ENCODE data around the gene PPFIA2.

The PPFIA2 gene

GRCh38 chr12:81470923-81471322 is 288.2 kb downstream of the PPFIA2 start:
- Mint-ChIP-seq H3K27me3 (no peaks in the 10 kb centered on the region), H3K36me3 (ENCODE audit: low read depth) (no peaks in the 10 kb centered on the region), H3K4me1 (ENCODE audit: low read depth) (no peaks in the 10 kb centered on the region), H3K9me3 (no peaks in the 10 kb centered on the region), H3K27ac (no peak overlapping the region), H3K4me3 (no peak overlapping the region)
- no peak for DNase-seq

GRCh38 chr12:81468206-81468605 is 290.9 kb downstream of the PPFIA2 start:
- no peaks in the 10 kb centered on the region for H3K4me1 Mint-ChIP-seq (ENCODE audit: low read depth)
- no peaks in the 10 kb centered on the region for H3K27me3 Mint-ChIP-seq
- H3K9me3 Mint-ChIP-seq = no peaks in the 10 kb centered on the region
- H3K27ac Mint-ChIP-seq = no peak overlapping the region
- no peak overlapping the region for H3K4me3 Mint-ChIP-seq
- H3K36me3 Mint-ChIP-seq (ENCODE audit: low read depth) = no peaks in the 10 kb centered on the region
- DNase-seq = no peak

GRCh38 chr12:81465876-81466275 is 293.3 kb downstream of the PPFIA2 start:
- no peak overlapping the region for H3K4me3 Mint-ChIP-seq

GRCh38 chr12:81465191-81465590 is 294.0 kb downstream of the PPFIA2 start:
- Mint-ChIP-seq H3K27ac (no peak overlapping the region), H3K4me3 (no peak overlapping the region), H3K4me1 (ENCODE audit: low read depth) (no peaks in the 10 kb centered on the region), H3K36me3 (ENCODE audit: low read depth) (no peaks in the 10 kb centered on the region), H3K9me3 (no peaks in the 10 kb centered on the region), H3K27me3 (no peaks in the 10 kb centered on the region)
- no peak for DNase-seq

More at GRCh38 chr12:81465876-81466275, 293.3 kb downstream of the PPFIA2 start:
- Mint-ChIP-seq H3K4me1 (ENCODE audit: low read depth) (no peaks in the 10 kb centered on the region), H3K9me3 (no peaks in the 10 kb centered on the region), H3K27ac (no peak overlapping the region), H3K36me3 (ENCODE audit: low read depth) (no peaks in the 10 kb centered on the region), H3K27me3 (no peaks in the 10 kb centered on the region)
- DNase-seq = no peak

- H3K36me3 Mint-ChIP-seq (ENCODE audit: low read depth) = no peaks in the 10 kb centered on the region
- no peaks in the 10 kb centered on the region for H3K4me1 Mint-ChIP-seq (ENCODE audit: low read depth)
- H3K27me3 Mint-ChIP-seq = no peaks in the 10 kb centered on the region
- no peak for DNase-seq
- H3K9me3 Mint-ChIP-seq = no peaks in the 10 kb centered on the region
- no peak overlapping the region for H3K4me3 Mint-ChIP-seq
- no peak overlapping the region for H3K27ac Mint-ChIP-seq
These were observed 298.0 kb downstream of the PPFIA2 start for GRCh38 chr12:81461163-81461562.

GRCh38 chr12:81450920-81451739 is 308.0 kb downstream of the PPFIA2 start:
- DNase-seq = no peak
- Mint-ChIP-seq H3K9me3 (no peaks in the 10 kb centered on the region), H3K4me1 (ENCODE audit: low read depth) (no peaks in the 10 kb centered on the region), H3K27me3 (no peaks in the 10 kb centered on the region), H3K27ac (no peak overlapping the region), H3K4me3 (no peak overlapping the region), H3K36me3 (ENCODE audit: low read depth) (no peaks in the 10 kb centered on the region)

- H3K9me3 Mint-ChIP-seq = no peaks in the 10 kb centered on the region
- no peaks in the 10 kb centered on the region for H3K27me3 Mint-ChIP-seq
- H3K27ac Mint-ChIP-seq = no peak overlapping the region
- H3K36me3 Mint-ChIP-seq (ENCODE audit: low read depth) = no peaks in the 10 kb centered on the region
- no peaks in the 10 kb centered on the region for H3K4me1 Mint-ChIP-seq (ENCODE audit: low read depth)
- DNase-seq = no peak
- H3K4me3 Mint-ChIP-seq = no peak overlapping the region
These were observed 317.5 kb downstream of the PPFIA2 start for GRCh38 chr12:81441629-81442028.

- H3K4me1 Mint-ChIP-seq (ENCODE audit: low read depth) = no peaks in the 10 kb centered on the region
- no peak overlapping the region for H3K27ac Mint-ChIP-seq
- no peaks in the 10 kb centered on the region for H3K36me3 Mint-ChIP-seq (ENCODE audit: low read depth)
- DNase-seq = no peak
- no peak overlapping the region for H3K4me3 Mint-ChIP-seq
- H3K9me3 Mint-ChIP-seq = no peaks in the 10 kb centered on the region
- H3K27me3 Mint-ChIP-seq = no peaks in the 10 kb centered on the region
These were observed 319.1 kb downstream of the PPFIA2 start for GRCh38 chr12:81440001-81440400.

- no peaks in the 10 kb centered on the region for H3K27me3 Mint-ChIP-seq
- H3K36me3 Mint-ChIP-seq (ENCODE audit: low read depth) = no peaks in the 10 kb centered on the region
- no peak for DNase-seq
- H3K4me1 Mint-ChIP-seq (ENCODE audit: low read depth) = no peaks in the 10 kb centered on the region
- H3K9me3 Mint-ChIP-seq = no peaks in the 10 kb centered on the region
- no peak overlapping the region for H3K27ac Mint-ChIP-seq
- no peak overlapping the region for H3K4me3 Mint-ChIP-seq
These were observed 319.8 kb downstream of the PPFIA2 start for GRCh38 chr12:81439344-81439743.

GRCh38 chr12:81417056-81417455 is 342.1 kb downstream of the PPFIA2 start:
- Mint-ChIP-seq H3K4me3 (no peak overlapping the region), H3K4me1 (ENCODE audit: low read depth) (no peaks in the 10 kb centered on the region), H3K27ac (no peak overlapping the region), H3K9me3 (peaks cover 6% of the 10 kb centered on the region), H3K27me3 (no peaks in the 10 kb centered on the region), H3K36me3 (ENCODE audit: low read depth) (no peaks in the 10 kb centered on the region)
- no peak for DNase-seq

GRCh38 chr12:81416571-81416970 is 342.6 kb downstream of the PPFIA2 start:
- no peak overlapping the region for H3K27ac Mint-ChIP-seq
- no peaks in the 10 kb centered on the region for H3K4me1 Mint-ChIP-seq (ENCODE audit: low read depth)
- no peaks in the 10 kb centered on the region for H3K36me3 Mint-ChIP-seq (ENCODE audit: low read depth)
- DNase-seq = no peak
- H3K27me3 Mint-ChIP-seq = no peaks in the 10 kb centered on the region
- no peak overlapping the region for H3K4me3 Mint-ChIP-seq
- peaks cover 5% of the 10 kb centered on the region for H3K9me3 Mint-ChIP-seq

GRCh38 chr12:81414441-81414840 is 344.7 kb downstream of the PPFIA2 start:
- Mint-ChIP-seq H3K27me3 (no peaks in the 10 kb centered on the region), H3K36me3 (ENCODE audit: low read depth) (no peaks in the 10 kb centered on the region), H3K27ac (no peak overlapping the region), H3K4me1 (ENCODE audit: low read depth) (no peaks in the 10 kb centered on the region), H3K4me3 (no peak overlapping the region), H3K9me3 (no peaks in the 10 kb centered on the region)
- no peak for DNase-seq

- no peak overlapping the region for H3K4me3 Mint-ChIP-seq
- H3K9me3 Mint-ChIP-seq = no peaks in the 10 kb centered on the region
These were observed 346.2 kb downstream of the PPFIA2 start for GRCh38 chr12:81412940-81413339.

GRCh38 chr12:81403348-81403747 is 355.8 kb downstream of the PPFIA2 start:
- Mint-ChIP-seq H3K36me3 (ENCODE audit: low read depth) (no peaks in the 10 kb centered on the region), H3K27me3 (no peaks in the 10 kb centered on the region), H3K4me3 (no peak overlapping the region), H3K4me1 (ENCODE audit: low read depth) (no peaks in the 10 kb centered on the region), H3K27ac (no peak overlapping the region), H3K9me3 (peaks cover 6% of the 10 kb centered on the region)
- no peak for DNase-seq

More at GRCh38 chr12:81412940-81413339, 346.2 kb downstream of the PPFIA2 start:
- no peaks in the 10 kb centered on the region for H3K36me3 Mint-ChIP-seq (ENCODE audit: low read depth)
- H3K27me3 Mint-ChIP-seq = no peaks in the 10 kb centered on the region
- no peaks in the 10 kb centered on the region for H3K4me1 Mint-ChIP-seq (ENCODE audit: low read depth)
- no peak overlapping the region for H3K27ac Mint-ChIP-seq
- DNase-seq = no peak

GRCh38 chr12:81401241-81401640 is 357.9 kb downstream of the PPFIA2 start:
- Mint-ChIP-seq H3K4me1 (ENCODE audit: low read depth) (no peaks in the 10 kb centered on the region), H3K27ac (no peak overlapping the region), H3K4me3 (no peak overlapping the region), H3K9me3 (peaks cover 3% of the 10 kb centered on the region), H3K27me3 (no peaks in the 10 kb centered on the region), H3K36me3 (ENCODE audit: low read depth) (no peaks in the 10 kb centered on the region)
- no peak for DNase-seq

Data from activated T-cell treated with anti-CD3 and anti-CD28 coated beads, Interleukin-2, amount 50 U/mL, for 24 hours (primary cell).